Stimulated activated naive CD8-positive, alpha-beta T cell treated with anti-CD3 and anti-CD28 coated beads, Interleukin-15, Interleukin-2, amounts not matched to agents 100 ng/mL and 50 ng/mL, for 24 hours (primary cell): Measurements from ENCODE around the gene EFTUD2.

Source experiments
- H3K27ac Mint-ChIP-seq: one replicate; pipeline ENCODE4 v1.8.0; 2021; ENCODE audit warnings: mild to moderate bottlenecking, mixed read lengths
- H3K27me3 Mint-ChIP-seq: one replicate; pipeline ENCODE4 v1.8.0; 2021; ENCODE audit warnings: mixed read lengths
- H3K36me3 Mint-ChIP-seq: one replicate; pipeline ENCODE4 v1.8.0; 2021; ENCODE audit warnings: low read depth, mixed read lengths
- H3K4me1 Mint-ChIP-seq: one replicate; pipeline ENCODE4 v1.8.0; 2021; ENCODE audit warnings: low read depth, mixed read lengths
- H3K4me3 Mint-ChIP-seq: one replicate; pipeline ENCODE4 v1.8.0; 2021; ENCODE audit warnings: mild to moderate bottlenecking, mixed read lengths
- H3K9me3 Mint-ChIP-seq: one replicate; pipeline ENCODE4 v1.8.0; 2021; ENCODE audit warnings: mixed read lengths

The EFTUD2 gene

DNA sequence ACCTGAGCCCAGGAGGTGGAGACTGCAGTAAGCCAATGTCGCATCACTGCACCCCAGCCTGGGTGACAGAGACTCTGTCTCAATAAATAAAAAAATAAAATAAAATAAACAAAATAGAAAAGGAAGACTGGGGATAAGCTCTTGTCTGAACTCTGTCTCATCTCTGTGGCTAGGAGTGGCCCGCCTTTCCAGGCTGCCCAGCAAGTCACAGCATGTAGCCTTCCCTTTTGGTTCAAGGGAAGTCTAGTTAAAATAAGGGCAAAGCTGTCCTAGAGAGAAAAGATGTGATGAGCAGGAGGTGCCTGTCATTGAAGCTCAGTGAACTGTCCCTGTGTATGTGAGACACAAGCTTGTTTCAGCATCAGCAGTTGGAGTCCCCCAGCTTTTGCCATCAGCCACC is 18.8 kb upstream of the EFTUD2 start:
- Mint-ChIP-seq H3K27ac (no peak overlapping the region), H3K9me3 (no peaks in the 10 kb centered on the region), H3K4me1 (peaks cover 7% of the 10 kb centered on the region), H3K27me3 (peaks cover 21% of the 10 kb centered on the region), H3K36me3 (no peaks in the 10 kb centered on the region), H3K4me3 (no peak overlapping the region)

DNA sequence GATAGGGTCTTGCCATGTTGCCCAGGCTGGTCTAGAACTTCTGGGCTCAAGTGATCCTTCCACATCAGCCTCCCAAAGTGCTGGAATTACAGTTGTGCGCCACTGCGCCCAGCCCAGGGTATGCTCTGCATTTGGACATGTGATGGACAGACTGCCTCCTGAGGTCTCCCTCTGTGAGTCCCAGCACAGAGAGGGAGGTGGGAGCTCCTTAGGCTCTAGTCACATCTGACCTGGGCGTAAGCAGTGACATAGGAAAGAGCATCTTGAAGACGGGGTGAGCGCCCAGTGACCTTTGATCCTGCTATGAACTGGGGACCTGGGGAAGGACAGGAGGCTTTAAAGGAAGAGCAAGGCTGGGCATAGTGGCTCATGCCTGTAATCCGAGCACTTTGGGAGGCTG is 18.2 kb upstream of the EFTUD2 start:
- Mint-ChIP-seq H3K4me3 (no peak overlapping the region), H3K27me3 (peaks cover 26% of the 10 kb centered on the region), H3K9me3 (no peaks in the 10 kb centered on the region), H3K4me1 (peaks cover 7% of the 10 kb centered on the region), H3K36me3 (no peaks in the 10 kb centered on the region), H3K27ac (no peak overlapping the region)

- Mint-ChIP-seq H3K27me3 (peaks cover 28% of the 10 kb centered on the region), H3K4me1 (peaks cover 7% of the 10 kb centered on the region), H3K4me3 (no peak overlapping the region), H3K36me3 (no peaks in the 10 kb centered on the region), H3K27ac (no peak overlapping the region), H3K9me3 (no peaks in the 10 kb centered on the region)
Observed at GRCh38 chr17:44916781-44917241, 17.6 kb upstream of the EFTUD2 start.

- Mint-ChIP-seq H3K9me3 (no peaks in the 10 kb centered on the region), H3K4me3 (no peak overlapping the region), H3K4me1 (peaks cover 7% of the 10 kb centered on the region), H3K36me3 (no peaks in the 10 kb centered on the region), H3K27ac (no peak overlapping the region), H3K27me3 (peaks cover 28% of the 10 kb centered on the region)
Observed at GRCh38 chr17:44915862-44916780, 16.9 kb upstream of the EFTUD2 start.

DNA sequence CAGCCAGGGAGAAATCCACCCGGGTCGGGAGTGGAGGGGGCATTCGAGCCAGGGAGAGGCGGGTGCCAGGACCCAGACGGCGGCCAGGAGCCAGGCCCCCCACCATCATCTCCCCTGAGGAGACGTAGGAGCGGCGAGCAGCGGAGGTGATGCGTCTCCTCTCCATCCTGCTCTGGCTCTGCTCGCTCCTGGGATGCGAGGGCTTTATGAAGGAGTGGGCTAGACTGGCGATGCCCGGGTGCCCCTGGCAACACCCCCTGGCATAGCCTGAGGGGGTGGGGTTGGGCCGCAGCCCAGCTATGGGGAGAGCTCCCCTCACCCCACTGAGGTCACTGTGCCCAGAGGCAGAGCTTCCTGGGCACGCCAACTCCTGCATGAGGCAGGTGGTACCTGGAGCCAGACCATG is 16.1 kb upstream of the EFTUD2 start, which contains the start of gene GFAP:
Gene GFAP (minus strand): TSS at position 180 of the 406 bp plus-strand sequence. CDS start 14 bp downstream, at position 166.
- Mint-ChIP-seq H3K4me3 (no peak within 1 kb of the TSS), H3K27ac (no peak within 1 kb of the TSS), H3K4me1 (peaks cover 2% of the 10 kb centered on the region), H3K27me3 (peaks cover 32% of the 10 kb centered on the region), H3K9me3 (no peaks in the 10 kb centered on the region), H3K36me3 (no peaks in the 10 kb centered on the region)

DNA sequence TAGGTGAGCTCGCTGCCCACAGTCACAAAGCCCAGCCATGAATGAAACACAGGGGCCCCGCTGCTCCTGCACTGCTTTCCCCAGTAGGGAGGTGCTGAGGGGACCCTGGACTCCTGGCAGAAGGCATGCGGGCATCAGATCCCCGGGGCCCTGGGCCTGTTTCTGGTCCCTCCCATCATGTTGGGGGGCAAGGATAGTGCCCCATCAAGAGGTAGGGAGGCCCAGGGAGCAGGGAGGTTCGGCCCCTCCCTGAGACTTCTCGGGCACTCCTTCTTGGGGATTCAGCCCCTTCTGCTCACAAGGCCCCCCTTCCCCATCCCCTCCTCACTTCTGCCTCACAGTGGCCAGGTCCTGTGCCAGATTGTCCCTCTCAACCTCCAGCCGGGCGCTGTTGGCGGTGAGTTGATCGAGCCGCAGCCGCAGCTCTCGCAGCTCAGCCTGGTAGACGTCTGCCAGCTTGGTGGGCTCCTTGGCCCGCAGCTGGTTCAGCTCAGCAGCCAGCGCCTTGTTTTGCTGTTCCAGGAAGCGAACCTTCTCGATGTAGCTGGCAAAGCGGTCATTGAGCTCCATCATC is 15.5 kb upstream of the EFTUD2 start:
- Mint-ChIP-seq H3K9me3 (no peaks in the 10 kb centered on the region), H3K27ac (no peak overlapping the region), H3K27me3 (peaks cover 32% of the 10 kb centered on the region), H3K4me3 (no peak overlapping the region), H3K36me3 (no peaks in the 10 kb centered on the region), H3K4me1 (no peaks in the 10 kb centered on the region)

GRCh38 chr17:44914148-44914547 is 14.9 kb upstream of the EFTUD2 start:
- no peak overlapping the region for H3K27ac Mint-ChIP-seq
- no peak overlapping the region for H3K4me3 Mint-ChIP-seq
- H3K9me3 Mint-ChIP-seq, result no peaks in the 10 kb centered on the region
- H3K27me3 Mint-ChIP-seq, result peaks cover 32% of the 10 kb centered on the region
- H3K4me1 Mint-ChIP-seq, result no peaks in the 10 kb centered on the region
- H3K36me3 Mint-ChIP-seq, result no peaks in the 10 kb centered on the region

DNA sequence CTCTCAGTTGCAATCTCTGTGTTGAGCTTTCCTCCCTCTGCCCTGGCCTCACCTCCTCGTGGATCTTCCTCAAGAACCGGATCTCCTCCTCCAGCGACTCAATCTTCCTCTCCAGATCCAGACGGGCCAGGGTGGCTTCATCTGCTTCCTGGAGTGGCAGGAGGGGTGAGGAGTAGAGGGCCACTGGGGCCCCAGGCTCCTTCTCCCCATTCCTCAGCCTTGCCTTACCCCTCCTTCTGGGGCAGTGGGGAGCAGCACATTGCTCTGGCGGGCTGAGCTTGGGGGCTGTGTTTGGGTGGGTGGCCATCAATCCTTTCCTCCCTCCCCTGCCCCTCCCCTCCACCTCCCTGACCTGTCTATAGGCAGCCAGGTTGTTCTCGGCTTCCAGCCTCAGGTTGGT is 14.4 kb upstream of the EFTUD2 start:
- H3K36me3 Mint-ChIP-seq, result no peaks in the 10 kb centered on the region
- H3K9me3 Mint-ChIP-seq, result no peaks in the 10 kb centered on the region
- H3K4me3 Mint-ChIP-seq, result no peak overlapping the region
- H3K27ac Mint-ChIP-seq, result no peak overlapping the region
- no peaks in the 10 kb centered on the region for H3K4me1 Mint-ChIP-seq
- H3K27me3 Mint-ChIP-seq, result peaks cover 35% of the 10 kb centered on the region

GRCh38 chr17:44912763-44913544 is 13.7 kb upstream of the EFTUD2 start:
- Mint-ChIP-seq H3K4me1 (no peaks in the 10 kb centered on the region), H3K36me3 (no peaks in the 10 kb centered on the region), H3K27ac (no peak overlapping the region), H3K4me3 (no peak overlapping the region), H3K9me3 (no peaks in the 10 kb centered on the region), H3K27me3 (peaks cover 37% of the 10 kb centered on the region)

DNA sequence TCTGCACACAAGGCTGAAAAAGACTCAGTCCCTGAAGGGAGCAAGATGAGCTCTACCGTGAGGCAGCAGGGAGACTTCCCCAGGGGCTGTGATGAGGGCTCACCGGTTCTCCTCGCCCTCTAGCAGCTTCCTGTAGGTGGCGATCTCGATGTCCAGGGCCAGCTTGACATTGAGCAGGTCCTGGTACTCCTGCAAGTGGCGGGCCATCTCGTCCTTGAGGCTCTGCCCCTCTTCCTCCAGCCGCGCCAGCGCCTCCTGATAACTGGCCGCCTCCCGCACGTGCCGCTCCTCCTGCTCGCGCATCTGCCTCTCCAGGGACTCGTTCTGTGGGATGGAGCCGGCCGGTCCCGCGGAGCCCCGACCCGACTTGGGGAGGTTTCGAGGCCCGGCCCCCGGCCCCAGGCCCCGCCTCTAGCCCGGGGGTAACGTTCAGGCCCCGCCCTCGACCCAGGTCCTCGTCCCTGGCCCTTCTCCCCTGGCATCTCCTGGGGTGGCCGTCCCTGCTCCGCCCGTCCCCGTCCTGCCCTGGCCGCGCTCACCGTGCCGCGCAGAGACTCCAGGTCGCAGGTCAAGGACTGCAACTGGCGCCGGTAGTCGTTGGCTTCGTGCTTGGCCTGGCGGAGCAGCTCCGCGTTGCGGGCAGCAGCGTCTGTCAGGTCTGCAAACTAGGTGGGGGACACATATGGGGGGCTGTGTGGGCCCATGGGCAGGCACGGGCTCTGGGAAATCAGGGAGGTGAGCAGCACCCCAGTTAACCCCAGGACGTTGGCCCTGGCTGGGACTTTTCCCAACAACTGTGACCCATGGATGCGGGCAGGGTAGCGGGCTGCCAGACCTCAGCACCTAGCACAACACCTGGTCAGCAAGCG is 12.1 kb upstream of the EFTUD2 start:
- no peaks in the 10 kb centered on the region for H3K36me3 Mint-ChIP-seq
- H3K4me3 Mint-ChIP-seq, result no peak overlapping the region
- no peaks in the 10 kb centered on the region for H3K9me3 Mint-ChIP-seq
- no peaks in the 10 kb centered on the region for H3K4me1 Mint-ChIP-seq
- H3K27ac Mint-ChIP-seq, result no peak overlapping the region
- H3K27me3 Mint-ChIP-seq, result peaks cover 37% of the 10 kb centered on the region

DNA sequence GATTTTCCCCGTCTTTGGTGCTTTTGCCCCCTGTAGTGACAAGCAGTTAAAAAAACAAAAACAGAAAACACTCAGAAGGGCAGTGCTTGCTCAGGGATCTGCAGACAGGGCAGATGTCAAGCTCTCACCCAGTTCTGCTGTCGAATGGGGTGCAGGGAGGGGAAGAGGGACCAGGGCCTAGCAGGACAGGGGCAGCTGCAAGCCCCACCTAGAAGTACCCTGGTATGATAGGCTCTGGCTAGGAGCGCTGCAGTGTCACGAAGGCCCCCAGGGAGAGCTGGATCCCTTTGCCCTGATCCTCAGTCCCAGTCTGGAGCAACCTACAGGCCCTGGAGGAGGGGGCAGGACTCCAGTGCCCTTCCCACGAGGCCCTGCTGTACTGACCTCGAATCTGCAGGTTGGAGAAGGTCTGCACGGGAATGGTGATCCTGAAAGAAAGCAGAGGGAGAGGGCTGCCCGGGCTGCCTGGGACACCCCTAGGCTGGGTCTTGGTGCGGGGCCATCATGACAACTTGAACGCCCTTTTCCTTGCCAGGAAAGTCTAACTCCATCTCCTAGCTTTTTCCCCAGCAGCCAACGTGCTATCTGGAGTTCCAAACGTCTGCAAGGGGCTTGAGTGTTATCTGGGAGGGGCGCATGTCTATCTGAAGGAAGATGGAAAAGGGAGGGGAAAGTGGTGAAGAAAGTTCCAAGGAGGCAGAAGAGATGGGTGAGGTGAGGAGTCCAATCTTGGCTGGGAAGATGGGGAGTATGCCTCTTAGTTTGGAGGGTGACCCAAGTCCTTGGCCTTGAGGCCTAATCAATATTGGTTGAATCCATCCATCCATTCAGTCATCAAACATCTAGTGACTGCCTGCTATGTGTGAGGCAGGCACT is 11.2 kb upstream of the EFTUD2 start:
- Mint-ChIP-seq H3K27me3 (peaks cover 37% of the 10 kb centered on the region), H3K27ac (no peak overlapping the region), H3K9me3 (no peaks in the 10 kb centered on the region), H3K36me3 (no peaks in the 10 kb centered on the region), H3K4me3 (no peak overlapping the region), H3K4me1 (no peaks in the 10 kb centered on the region)

DNA sequence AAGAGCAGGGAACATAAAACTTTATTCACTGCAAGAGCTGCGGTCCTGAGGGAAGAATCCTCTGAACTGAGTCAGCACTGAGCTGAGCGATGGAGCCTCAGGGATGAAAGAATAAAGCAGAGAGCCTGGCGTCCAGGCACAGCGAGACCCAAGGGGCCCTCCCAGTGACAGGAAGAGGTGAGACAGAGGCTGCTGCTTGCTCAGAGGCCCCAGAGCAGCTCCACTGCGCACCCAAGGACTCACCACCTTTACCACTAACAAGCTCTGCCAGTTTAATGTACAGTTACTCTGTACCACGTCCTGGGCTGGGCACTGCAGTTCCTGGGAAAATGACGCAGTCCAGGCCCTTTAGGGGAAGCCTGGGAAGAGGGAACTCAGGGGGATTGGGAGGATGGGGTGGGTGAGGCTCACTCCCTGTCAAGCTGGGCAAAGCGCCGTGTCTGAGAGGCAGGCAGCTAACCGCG is 10.5 kb upstream of the EFTUD2 start:
- Mint-ChIP-seq H3K9me3 (no peaks in the 10 kb centered on the region), H3K4me3 (no peak overlapping the region), H3K36me3 (no peaks in the 10 kb centered on the region), H3K27me3 (peaks cover 34% of the 10 kb centered on the region), H3K4me1 (no peaks in the 10 kb centered on the region), H3K27ac (no peak overlapping the region)

- Mint-ChIP-seq H3K27me3 (peaks cover 25% of the 10 kb centered on the region), H3K27ac (no peak overlapping the region), H3K9me3 (no peaks in the 10 kb centered on the region), H3K4me1 (no peaks in the 10 kb centered on the region), H3K4me3 (no peak overlapping the region), H3K36me3 (no peaks in the 10 kb centered on the region)
Observed at GRCh38 chr17:44908761-44909326, 9.6 kb upstream of the EFTUD2 start.
